KMS-11 (cell line): ENCODE results near the gene KIFC3.

Experiments
- H2AFZ ChIP-seq: fragments of 200-600 bp; sonication (generic); 2 replicates; pipeline ENCODE4 v1.6.1; 2016; ENCODE audit warnings: antibody characterized with exemption, mixed run types, low read depth
- H3K27ac ChIP-seq: fragments of 200-600 bp; sonication (generic); 2 replicates; pipeline ENCODE4 v1.6.1; 2016; ENCODE audit warnings: mild to moderate bottlenecking, mixed run types
- H3K27me3 ChIP-seq: fragments of 200-600 bp; sonication (generic); 2 replicates; pipeline ENCODE4 v1.6.1; 2017; ENCODE audit warnings: mild to moderate bottlenecking, low read depth, mixed run types, moderate library complexity; ENCODE audit not compliant: insufficient read depth
- H3K36me3 ChIP-seq: fragments of 200-600 bp; sonication (generic); 2 replicates; pipeline ENCODE4 v1.6.1; 2017; ENCODE audit warnings: mild to moderate bottlenecking, mixed run types; ENCODE audit not compliant: insufficient read depth
- H3K4me1 ChIP-seq: fragments of 200-600 bp; sonication (generic); 2 replicates; pipeline ENCODE4 v1.6.1; 2016; ENCODE audit warnings: mild to moderate bottlenecking, low read depth, mixed run types; ENCODE audit not compliant: poor library complexity, severe bottlenecking
- H3K4me2 ChIP-seq: fragments of 200-600 bp; sonication (generic); 2 replicates; pipeline ENCODE4 v1.7.0; 2016; ENCODE audit warnings: mild to moderate bottlenecking, mixed run types
- H3K4me3 ChIP-seq: fragments of 200-600 bp; sonication (generic); IDR thresholded peaks from 2 replicates; pipeline ENCODE4 v1.6.1; 2017; ENCODE audit warnings: low read depth, low read length, mixed read lengths; ENCODE audit not compliant: insufficient read depth
- H3K79me2 ChIP-seq: fragments of 200-600 bp; sonication (generic); 2 replicates; pipeline ENCODE4 v1.6.1; 2016; ENCODE audit warnings: low read depth, mixed run types; ENCODE audit not compliant: insufficient read depth
- H3K9ac ChIP-seq: fragments of 200-600 bp; sonication (generic); 2 replicates; pipeline ENCODE4 v1.6.1; 2016; ENCODE audit warnings: mild to moderate bottlenecking, mixed run types
- H4K20me1 ChIP-seq: fragments of 200-600 bp; sonication (generic); 2 replicates; pipeline ENCODE4 v1.6.1; 2016; ENCODE audit warnings: mild to moderate bottlenecking, mixed run types; ENCODE audit not compliant: insufficient read depth
- CTCF ChIP-seq: fragments of 200-600 bp; sonication (generic); conservative IDR thresholded peaks from 2 replicates; pipeline ENCODE4 v1.6.1; 2017; ENCODE audit warnings: low read depth, mild to moderate bottlenecking, antibody characterized with exemption, low read length, moderate library complexity, mixed read lengths

KIFC3 gene

GRCh38 chr16:57795431-57795878 is 6.8 kb downstream of the KIFC3 start:
- H3K27me3 ChIP-seq = no peaks in the 10 kb centered on the region
- H2AFZ ChIP-seq = peak overlapping the region; percentile 38; the same call in 1 of the 2 replicates
- H3K4me1 ChIP-seq = peaks cover 29% of the 10 kb centered on the region
- H3K9ac ChIP-seq = no peak overlapping the region
- no peak overlapping the region for H3K4me3 ChIP-seq
- no peak overlapping the region for H3K27ac ChIP-seq
- H3K36me3 ChIP-seq = no peaks in the 10 kb centered on the region
- H4K20me1 ChIP-seq = no peaks in the 10 kb centered on the region
- TF ChIP-seq CTCF = peak; percentile 42; the same call in 1 of the 2 replicates
- H3K4me2 ChIP-seq = no peak overlapping the region
- no peaks in the 10 kb centered on the region for H3K79me2 ChIP-seq

GRCh38 chr16:57794849-57795430 is 7.4 kb downstream of the KIFC3 start:
- Histone ChIP-seq H3K4me1 (peaks cover 31% of the 10 kb centered on the region), H3K79me2 (no peaks in the 10 kb centered on the region), H3K36me3 (no peaks in the 10 kb centered on the region), H3K4me2 (no peak overlapping the region), H3K9ac (no peak overlapping the region), H4K20me1 (no peaks in the 10 kb centered on the region), H2AFZ (peak overlapping the region; percentile 38; the same call in 1 of the 2 replicates), H3K4me3 (no peak overlapping the region), H3K27me3 (no peaks in the 10 kb centered on the region), H3K27ac (no peak overlapping the region)
- no peak for TF ChIP-seq CTCF

- H3K4me3 ChIP-seq = no peak overlapping the region
- no peaks in the 10 kb centered on the region for H3K27me3 ChIP-seq
- H3K9ac ChIP-seq = peak overlapping the region; percentile 30; the same call in 1 of the 2 replicates
- TF ChIP-seq CTCF = no peak
- H4K20me1 ChIP-seq = no peaks in the 10 kb centered on the region
- H3K4me2 ChIP-seq = peak overlapping the region; percentile 31; the same call in 1 of the 2 replicates
- H3K36me3 ChIP-seq = no peaks in the 10 kb centered on the region
- peak overlapping the region; percentile 9; the same call in 1 of the 2 replicates for H2AFZ ChIP-seq
- no peaks in the 10 kb centered on the region for H3K79me2 ChIP-seq
- peaks cover 31% of the 10 kb centered on the region for H3K4me1 ChIP-seq
- H3K27ac ChIP-seq = peak overlapping the region; percentile 45
Measured at GRCh38 chr16:57791893-57792461, 10.3 kb downstream of the KIFC3 start.

- no peak for TF ChIP-seq CTCF
- H4K20me1 ChIP-seq = no peaks in the 10 kb centered on the region
- no peaks in the 10 kb centered on the region for H3K36me3 ChIP-seq
- H3K4me1 ChIP-seq = peaks cover 31% of the 10 kb centered on the region
- no peak overlapping the region for H3K4me3 ChIP-seq
- H3K9ac ChIP-seq = peak overlapping the region; percentile 30; the same call in 1 of the 2 replicates
- peak overlapping the region; percentile 9; the same call in 1 of the 2 replicates for H2AFZ ChIP-seq
- H3K79me2 ChIP-seq = no peaks in the 10 kb centered on the region
- H3K4me2 ChIP-seq = peak overlapping the region; percentile 31; the same call in 1 of the 2 replicates
- H3K27me3 ChIP-seq = no peaks in the 10 kb centered on the region
- peak overlapping the region; percentile 45 for H3K27ac ChIP-seq
Measured at GRCh38 chr16:57791195-57791892, 10.9 kb downstream of the KIFC3 start.
